Measurements from ENCODE around the gene C20orf141.

The C20orf141 gene

GRCh38 chr20:2859330-2860121 lies 44.7 kb downstream of the C20orf141 start:
- DNase-seq, result no peak

- DNase-seq, result no peak
Measured at GRCh38 chr20:2864626-2865025, 49.8 kb downstream of the C20orf141 start.

- no peak for DNase-seq
Measured at GRCh38 chr20:2865101-2865500, 50.3 kb downstream of the C20orf141 start.

All from NCI-H187 treated with DMSO at 0.1 percent for 48 hours (cell line).